HTERT RPE-1 (cell line): ENCODE data around the gene ITSN1.
"Not testable (repeated sequence)": the region's sequence is repeated elsewhere in the genome, so short reads cannot be mapped to it uniquely, and the experiment has no call there.

Source experiments
- in situ Hi-C: fragments of 300-500 bp; cut with MboI; formaldehyde crosslinking; loops from 4 replicates; pipeline ENCODE4 v1.14.3; 2020; ENCODE audit warnings: low sequenced_read_pairs

The ITSN1 gene

GRCh38 chr21:33642027-33642895 is at the start of gene ITSN1:
Gene ITSN1 (plus strand): TSS chr21:33642501. CDS start chr21:33718829, 76,328 bp downstream.
- in situ Hi-C loops: no loop called here

GRCh38 chr21:33598051-33598450 is 44.2 kb upstream of the ITSN1 start:
- in situ Hi-C loops: no loop called here

- in situ Hi-C loops: no loop called here
These were observed 33.7 kb upstream of the ITSN1 start for GRCh38 chr21:33608559-33608958.

GRCh38 chr21:33611006-33611744 is 31.1 kb upstream of the ITSN1 start:
- in situ Hi-C loops: no loop called here

GRCh38 chr21:33617565-33617964 is 24.7 kb upstream of the ITSN1 start:
- in situ Hi-C loops: not testable (repeated sequence)

- in situ Hi-C loops: no loop called here
These were observed 23.9 kb upstream of the ITSN1 start for GRCh38 chr21:33618407-33618806.

GRCh38 chr21:33619726-33620125 is 22.6 kb upstream of the ITSN1 start:
- in situ Hi-C loops: no loop called here

- in situ Hi-C loops: no loop called here
These were observed 20.0 kb upstream of the ITSN1 start for GRCh38 chr21:33622253-33622652.

GRCh38 chr21:33626151-33626550 is 16.1 kb upstream of the ITSN1 start:
- in situ Hi-C loops: not testable (repeated sequence)

GRCh38 chr21:33634254-33634653 is 8.0 kb upstream of the ITSN1 start:
- in situ Hi-C loops: no loop called here

- in situ Hi-C loops: no loop called here
These were observed 1.5 kb upstream of the ITSN1 start for GRCh38 chr21:33640697-33641351.

GRCh38 chr21:33641352-33642026 is 812 bp upstream of the ITSN1 start, which contains the start of gene CRYZL1:
Gene CRYZL1 (minus strand): TSS chr21:33641741. CDS start chr21:33631551, 10,190 bp downstream.
- in situ Hi-C loops: no loop called here

- in situ Hi-C loops: no loop called here
These were observed 776 bp downstream of the ITSN1 start for GRCh38 chr21:33642896-33643657.

GRCh38 chr21:33643658-33644311 is 1.5 kb downstream of the ITSN1 start:
- in situ Hi-C loops: no loop called here

- in situ Hi-C loops: no loop called here
These were observed 2.2 kb downstream of the ITSN1 start for GRCh38 chr21:33644383-33645074.

- in situ Hi-C loops: no loop called here
These were observed 3.4 kb downstream of the ITSN1 start for GRCh38 chr21:33645730-33646129.

- in situ Hi-C loops: no loop called here
These were observed 5.3 kb downstream of the ITSN1 start for GRCh38 chr21:33647587-33647986.

GRCh38 chr21:33648555-33648954 is 6.3 kb downstream of the ITSN1 start:
- in situ Hi-C loops: no loop called here

- in situ Hi-C loops: no loop called here
These were observed 7.9 kb downstream of the ITSN1 start for GRCh38 chr21:33650230-33650629.
